HepG2 (cell line): ENCODE data around the gene ZCCHC8. TPM values are rescaled to one million over a fixed set of nuclear protein-coding genes. Genes with fewer than 3 reads are reported as not detected.
A peak's percentile ranks its signal among the peaks of the same experiment; 100 is the strongest.

ENCODE experiments used
- EHMT2 ChIP-seq: fragments of 200-600 bp; sonication (generic); IDR thresholded peaks from 2 replicates; pipeline ENCODE4 v1.7.0; 2017; ENCODE audit warnings: antibody characterized with exemption, low read depth, low read length, borderline replicate concordance
- RAD51 ChIP-seq: fragments of 450-650 bp; IDR thresholded peaks from 2 replicates; pipeline ENCODE4 v1.6.1; 2016; ENCODE audit warnings: borderline replicate concordance
- RELA ChIP-seq: sonication (generic); formaldehyde crosslinking; IDR thresholded peaks from 2 replicates; pipeline ENCODE4 v1.4.0; 2020; ENCODE audit warnings: missing genetic modification reagents
- SAP130 ChIP-seq: IDR thresholded peaks from 2 replicates; pipeline ENCODE4 v1.6.1; 2016; ENCODE audit warnings: low read depth
- SATB2 ChIP-seq: sonication (generic); formaldehyde crosslinking; IDR thresholded peaks from 2 replicates; pipeline ENCODE4 v1.5.0; 2020; ENCODE audit warnings: missing genetic modification reagents
- SMC3 ChIP-seq: IDR thresholded peaks from 2 replicates; pipeline ENCODE4 v1.6.1; 2011; ENCODE audit warnings: low read length, improper control_type of control experiment
- SP1 ChIP-seq, 2 experiments: fragments of 450-650 bp in 1 of 2; sonication (generic) in 1 of 2; formaldehyde crosslinking in 1 of 2; IDR thresholded peaks; 2 replicates each; pipeline versions ENCODE4 v1.4.0 to v1.6.1; 2016 to 2020; ENCODE audit warnings: missing genetic modification reagents in 1 of 2
- THAP11 ChIP-seq: IDR thresholded peaks from 2 replicates; pipeline ENCODE4 v1.6.1; 2016; ENCODE audit warnings: missing biosample characterization, missing genetic modification reagents
- ZFP62 ChIP-seq: sonication (generic); formaldehyde crosslinking; IDR thresholded peaks from 2 replicates; pipeline ENCODE4 v1.4.0; 2020; ENCODE audit warnings: missing genetic modification reagents
- ZNF230 ChIP-seq: sonication (generic); formaldehyde crosslinking; IDR thresholded peaks from 2 replicates; pipeline ENCODE4 v1.4.0; 2020; ENCODE audit warnings: mild to moderate bottlenecking, missing genetic modification reagents
- ZNF256 ChIP-seq: sonication (generic); formaldehyde crosslinking; conservative IDR thresholded peaks from 2 replicates; pipeline ENCODE4 v1.4.0; 2020; ENCODE audit warnings: missing genetic modification reagents
- ZNF547 ChIP-seq: sonication (generic); formaldehyde crosslinking; IDR thresholded peaks from 2 replicates; pipeline ENCODE4 v1.5.1; 2020; ENCODE audit warnings: mild to moderate bottlenecking, missing genetic modification reagents
- ZNF598 ChIP-seq: sonication (generic); formaldehyde crosslinking; IDR thresholded peaks from 2 replicates; pipeline ENCODE4 v1.5.1; 2020; ENCODE audit warnings: mild to moderate bottlenecking, missing genetic modification reagents, borderline replicate concordance
- ZNF619 ChIP-seq: sonication (generic); formaldehyde crosslinking; IDR thresholded peaks from 2 replicates; pipeline ENCODE4 v1.4.0; 2020; ENCODE audit warnings: mild to moderate bottlenecking, missing genetic modification reagents
- ZNF720 ChIP-seq: sonication (generic); formaldehyde crosslinking; IDR thresholded peaks from 2 replicates; pipeline ENCODE4 v1.4.0; 2020; ENCODE audit warnings: missing genetic modification reagents
- polyA plus RNA-seq, 8 experiments: library from polyadenylated mRNA; depleted of rRNA in 3 of 8; stranded (reverse) in 7 of 8; unstranded in 1 of 8; fragments of >200 nt; fragmentation: Illumina TruSeq in 4 of 8; extraction: Trizol in 4 of 8; gene quantifications; 2 replicates each; pipeline versions ENCODE4 v1.2.1 to v1.2.3, GENCODE V29; 2011 to 2016; ENCODE audit warnings: low read depth in 4 of 8, missing spikeins in 1 of 8, mixed read lengths in 1 of 8; ENCODE audit not compliant: insufficient read depth in 1 of 8
- total RNA-seq, 5 experiments: library from RNA; depleted of rRNA; stranded (reverse); fragments of >200 nt; fragmentation: Illumina TruSeq; extraction: Trizol; gene quantifications; 2 replicates each; pipeline ENCODE4 v1.2.3, GENCODE V29; 2016; ENCODE audit warnings: low read depth in 1 of 5
- TF ChIP-seq, protein P1 (sequence below): sonication (generic); formaldehyde crosslinking; IDR thresholded peaks from 2 replicates; pipeline ENCODE4 v1.4.0; 2020; ENCODE audit warnings: missing genetic modification reagents, borderline replicate concordance
- TF ChIP-seq, protein P2 (sequence below): sonication (generic); formaldehyde crosslinking; IDR thresholded peaks from 2 replicates; pipeline ENCODE4 v1.5.0; 2020; ENCODE audit warnings: mild to moderate bottlenecking, missing genetic modification reagents
- TF ChIP-seq, protein P3 (sequence below): sonication (generic); formaldehyde crosslinking; IDR thresholded peaks from 2 replicates; pipeline ENCODE4 v1.8.1; 2022; ENCODE audit warnings: mild to moderate bottlenecking, missing genetic modification reagents
- TF ChIP-seq, protein P4 (sequence below): sonication (generic); formaldehyde crosslinking; IDR thresholded peaks from 2 replicates; pipeline ENCODE4 v1.4.0; 2020; ENCODE audit warnings: missing genetic modification reagents

ZCCHC8 gene
- total and polyA plus RNA-seq, 2 of the 13 experiments (the other 11 are each of a cell fraction or from before 2014, with no cell fraction given): 18.6 to 20.9 TPM

DNA sequence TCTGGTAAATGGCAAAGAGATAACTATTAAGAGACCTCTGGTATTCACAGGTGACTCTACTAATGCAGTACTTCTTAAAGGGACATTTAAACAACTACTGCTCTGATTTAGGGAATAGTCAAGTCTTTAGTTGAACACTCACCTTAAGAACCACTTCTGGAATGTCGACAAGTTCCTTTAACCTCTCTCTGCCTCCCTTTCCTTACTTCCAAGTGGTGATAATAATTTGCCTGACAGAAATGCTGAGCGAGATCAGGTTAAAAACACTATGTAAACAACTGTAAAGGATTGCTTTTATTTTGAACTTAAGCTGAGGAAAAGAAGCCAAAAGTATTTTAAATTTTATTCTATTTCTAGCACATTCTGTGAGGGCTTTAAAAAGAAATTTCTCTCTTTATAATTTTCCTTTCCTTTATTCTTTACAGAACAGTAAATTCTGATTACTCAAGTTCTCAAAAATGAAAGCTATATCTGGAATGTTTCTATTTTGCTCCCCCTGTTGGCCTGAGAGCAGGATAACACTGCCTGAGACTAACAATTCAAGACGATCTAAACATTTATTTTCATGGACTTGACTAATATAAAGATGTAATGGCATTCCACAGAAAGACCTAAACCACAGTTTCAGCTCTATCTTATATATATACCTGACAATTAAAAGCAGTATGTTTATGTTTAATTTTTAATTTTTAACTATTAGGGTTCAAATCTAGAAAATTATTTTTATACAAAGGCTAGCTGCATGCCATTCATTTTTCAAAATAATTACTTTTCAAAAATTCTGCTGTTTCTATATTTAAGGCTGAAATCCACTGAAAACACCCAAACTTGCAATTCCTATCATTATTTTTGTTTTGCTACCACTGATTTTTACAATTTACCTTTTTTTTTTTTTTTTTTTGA, 29.2 kb downstream of the ZCCHC8 start (continued):
- TF ChIP-seq, protein P1, sequence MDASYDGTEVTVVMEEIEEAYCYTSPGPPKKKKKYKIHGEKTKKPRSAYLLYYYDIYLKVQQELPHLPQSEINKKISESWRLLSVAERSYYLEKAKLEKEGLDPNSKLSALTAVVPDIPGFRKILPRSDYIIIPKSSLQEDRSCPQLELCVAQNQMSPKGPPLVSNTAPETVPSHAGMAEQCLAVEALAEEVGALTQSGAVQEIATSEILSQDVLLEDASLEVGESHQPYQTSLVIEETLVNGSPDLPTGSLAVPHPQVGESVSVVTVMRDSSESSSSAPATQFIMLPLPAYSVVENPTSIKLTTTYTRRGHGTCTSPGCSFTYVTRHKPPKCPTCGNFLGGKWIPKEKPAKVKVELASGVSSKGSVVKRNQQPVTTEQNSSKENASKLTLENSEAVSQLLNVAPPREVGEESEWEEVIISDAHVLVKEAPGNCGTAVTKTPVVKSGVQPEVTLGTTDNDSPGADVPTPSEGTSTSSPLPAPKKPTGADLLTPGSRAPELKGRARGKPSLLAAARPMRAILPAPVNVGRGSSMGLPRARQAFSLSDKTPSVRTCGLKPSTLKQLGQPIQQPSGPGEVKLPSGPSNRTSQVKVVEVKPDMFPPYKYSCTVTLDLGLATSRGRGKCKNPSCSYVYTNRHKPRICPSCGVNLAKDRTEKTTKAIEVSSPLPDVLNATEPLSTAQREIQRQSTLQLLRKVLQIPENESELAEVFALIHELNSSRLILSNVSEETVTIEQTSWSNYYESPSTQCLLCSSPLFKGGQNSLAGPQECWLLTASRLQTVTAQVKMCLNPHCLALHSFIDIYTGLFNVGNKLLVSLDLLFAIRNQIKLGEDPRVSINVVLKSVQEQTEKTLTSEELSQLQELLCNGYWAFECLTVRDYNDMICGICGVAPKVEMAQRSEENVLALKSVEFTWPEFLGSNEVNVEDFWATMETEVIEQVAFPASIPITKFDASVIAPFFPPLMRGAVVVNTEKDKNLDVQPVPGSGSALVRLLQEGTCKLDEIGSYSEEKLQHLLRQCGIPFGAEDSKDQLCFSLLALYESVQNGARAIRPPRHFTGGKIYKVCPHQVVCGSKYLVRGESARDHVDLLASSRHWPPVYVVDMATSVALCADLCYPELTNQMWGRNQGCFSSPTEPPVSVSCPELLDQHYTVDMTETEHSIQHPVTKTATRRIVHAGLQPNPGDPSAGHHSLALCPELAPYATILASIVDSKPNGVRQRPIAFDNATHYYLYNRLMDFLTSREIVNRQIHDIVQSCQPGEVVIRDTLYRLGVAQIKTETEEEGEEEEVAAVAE: no peak
- TF ChIP-seq RAD51 (no peak), EHMT2 (no peak), ZNF619 (CRISPR knock-in tag) (no peak), ZNF598 (no peak), SP1 (IDR thresholded peaks at IDR 0.05) (no peak), SP1 (CRISPR knock-in tag; IDR thresholded peaks at IDR 0.05) (no peak), THAP11 (CRISPR knock-in tag) (peak; percentile 51), SMC3 (peak; percentile 87), ZNF720 (CRISPR knock-in tag) (no peak), SATB2 (CRISPR knock-in tag) (no peak), ZFP62 (no peak), ZNF547 (CRISPR knock-in tag) (no peak), RELA (CRISPR knock-in tag) (no peak), ZNF230 (CRISPR knock-in tag) (no peak), ZNF256 (no peak), SAP130 (CRISPR knock-in tag) (0 out of 2 replicates have a peak, but pooled peaks have one; percentile 24)
- TF ChIP-seq, protein P2, sequence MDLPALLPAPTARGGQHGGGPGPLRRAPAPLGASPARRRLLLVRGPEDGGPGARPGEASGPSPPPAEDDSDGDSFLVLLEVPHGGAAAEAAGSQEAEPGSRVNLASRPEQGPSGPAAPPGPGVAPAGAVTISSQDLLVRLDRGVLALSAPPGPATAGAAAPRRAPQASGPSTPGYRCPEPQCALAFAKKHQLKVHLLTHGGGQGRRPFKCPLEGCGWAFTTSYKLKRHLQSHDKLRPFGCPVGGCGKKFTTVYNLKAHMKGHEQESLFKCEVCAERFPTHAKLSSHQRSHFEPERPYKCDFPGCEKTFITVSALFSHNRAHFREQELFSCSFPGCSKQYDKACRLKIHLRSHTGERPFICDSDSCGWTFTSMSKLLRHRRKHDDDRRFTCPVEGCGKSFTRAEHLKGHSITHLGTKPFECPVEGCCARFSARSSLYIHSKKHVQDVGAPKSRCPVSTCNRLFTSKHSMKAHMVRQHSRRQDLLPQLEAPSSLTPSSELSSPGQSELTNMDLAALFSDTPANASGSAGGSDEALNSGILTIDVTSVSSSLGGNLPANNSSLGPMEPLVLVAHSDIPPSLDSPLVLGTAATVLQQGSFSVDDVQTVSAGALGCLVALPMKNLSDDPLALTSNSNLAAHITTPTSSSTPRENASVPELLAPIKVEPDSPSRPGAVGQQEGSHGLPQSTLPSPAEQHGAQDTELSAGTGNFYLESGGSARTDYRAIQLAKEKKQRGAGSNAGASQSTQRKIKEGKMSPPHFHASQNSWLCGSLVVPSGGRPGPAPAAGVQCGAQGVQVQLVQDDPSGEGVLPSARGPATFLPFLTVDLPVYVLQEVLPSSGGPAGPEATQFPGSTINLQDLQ (CRISPR knock-in tag): no peak
- TF ChIP-seq, protein P3, sequence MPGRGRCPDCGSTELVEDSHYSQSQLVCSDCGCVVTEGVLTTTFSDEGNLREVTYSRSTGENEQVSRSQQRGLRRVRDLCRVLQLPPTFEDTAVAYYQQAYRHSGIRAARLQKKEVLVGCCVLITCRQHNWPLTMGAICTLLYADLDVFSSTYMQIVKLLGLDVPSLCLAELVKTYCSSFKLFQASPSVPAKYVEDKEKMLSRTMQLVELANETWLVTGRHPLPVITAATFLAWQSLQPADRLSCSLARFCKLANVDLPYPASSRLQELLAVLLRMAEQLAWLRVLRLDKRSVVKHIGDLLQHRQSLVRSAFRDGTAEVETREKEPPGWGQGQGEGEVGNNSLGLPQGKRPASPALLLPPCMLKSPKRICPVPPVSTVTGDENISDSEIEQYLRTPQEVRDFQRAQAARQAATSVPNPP: no peak
- TF ChIP-seq, protein P4, sequence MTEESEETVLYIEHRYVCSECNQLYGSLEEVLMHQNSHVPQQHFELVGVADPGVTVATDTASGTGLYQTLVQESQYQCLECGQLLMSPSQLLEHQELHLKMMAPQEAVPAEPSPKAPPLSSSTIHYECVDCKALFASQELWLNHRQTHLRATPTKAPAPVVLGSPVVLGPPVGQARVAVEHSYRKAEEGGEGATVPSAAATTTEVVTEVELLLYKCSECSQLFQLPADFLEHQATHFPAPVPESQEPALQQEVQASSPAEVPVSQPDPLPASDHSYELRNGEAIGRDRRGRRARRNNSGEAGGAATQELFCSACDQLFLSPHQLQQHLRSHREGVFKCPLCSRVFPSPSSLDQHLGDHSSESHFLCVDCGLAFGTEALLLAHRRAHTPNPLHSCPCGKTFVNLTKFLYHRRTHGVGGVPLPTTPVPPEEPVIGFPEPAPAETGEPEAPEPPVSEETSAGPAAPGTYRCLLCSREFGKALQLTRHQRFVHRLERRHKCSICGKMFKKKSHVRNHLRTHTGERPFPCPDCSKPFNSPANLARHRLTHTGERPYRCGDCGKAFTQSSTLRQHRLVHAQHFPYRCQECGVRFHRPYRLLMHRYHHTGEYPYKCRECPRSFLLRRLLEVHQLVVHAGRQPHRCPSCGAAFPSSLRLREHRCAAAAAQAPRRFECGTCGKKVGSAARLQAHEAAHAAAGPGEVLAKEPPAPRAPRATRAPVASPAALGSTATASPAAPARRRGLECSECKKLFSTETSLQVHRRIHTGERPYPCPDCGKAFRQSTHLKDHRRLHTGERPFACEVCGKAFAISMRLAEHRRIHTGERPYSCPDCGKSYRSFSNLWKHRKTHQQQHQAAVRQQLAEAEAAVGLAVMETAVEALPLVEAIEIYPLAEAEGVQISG (CRISPR knock-in tag): no peak
